ENCODE data around the gene UFC1.

GRCh38 chr1:161171696-161172095 is 17.9 kb downstream of the UFC1 start:
- TF ChIP-seq CTCF (IDR thresholded peaks at IDR 0.05; ENCODE audit: poor library complexity) (no peak), EZH2 (IDR thresholded peaks at IDR 0.05; ENCODE audit: borderline replicate concordance) (no peak), EZH2phosphoT487 (IDR thresholded peaks at IDR 0.05; ENCODE audit: low read depth, severe bottlenecking, unreplicated experiment) (no peak)

Data from hepatocyte (in vitro differentiated cells).